HG03135 (cell line): ENCODE data around the gene SEMA6B.

Experiments
- ATAC-seq: cut with Tn5 transposase; IDR thresholded peaks from one replicate; pipeline ENCODE4 v1.9.1; 2021; ENCODE audit warnings: mild to moderate bottlenecking, moderate library complexity; ENCODE audit not compliant: unreplicated experiment

SEMA6B gene

GRCh38 chr19:4588291-4588761, 28.8 kb upstream of the SEMA6B start:
- ATAC-seq = no peak

- ATAC-seq = no peak
Observed at GRCh38 chr19:4587527-4587926, 28.0 kb upstream of the SEMA6B start.

- no peak for ATAC-seq
Observed at GRCh38 chr19:4586691-4587090, 27.2 kb upstream of the SEMA6B start.

- no peak for ATAC-seq
Observed at GRCh38 chr19:4586245-4586644, 26.8 kb upstream of the SEMA6B start.

GRCh38 chr19:4585556-4585955, 26.1 kb upstream of the SEMA6B start:
- no peak for ATAC-seq

GRCh38 chr19:4584670-4585460, 25.4 kb upstream of the SEMA6B start:
- ATAC-seq = no peak

GRCh38 chr19:4583961-4584669, 24.6 kb upstream of the SEMA6B start:
- ATAC-seq = no peak

GRCh38 chr19:4582980-4583842, 23.7 kb upstream of the SEMA6B start:
- ATAC-seq = no peak

- ATAC-seq = no peak
Observed at GRCh38 chr19:4581666-4582553, 22.4 kb upstream of the SEMA6B start.

GRCh38 chr19:4580961-4581665, 21.6 kb upstream of the SEMA6B start:
- no peak for ATAC-seq

GRCh38 chr19:4580021-4580901, 20.8 kb upstream of the SEMA6B start:
- no peak for ATAC-seq

- ATAC-seq = no peak
Observed at GRCh38 chr19:4579389-4579788, 19.9 kb upstream of the SEMA6B start.

GRCh38 chr19:4578552-4579248, 19.2 kb upstream of the SEMA6B start:
- ATAC-seq = no peak

GRCh38 chr19:4577020-4577782, 17.7 kb upstream of the SEMA6B start:
- ATAC-seq = no peak

- no peak for ATAC-seq
Observed at GRCh38 chr19:4576016-4576933, 16.8 kb upstream of the SEMA6B start.

- no peak for ATAC-seq
Observed at GRCh38 chr19:4575267-4576015, 16.0 kb upstream of the SEMA6B start.
